Activated CD4-positive, alpha-beta T cell treated with anti-CD3 and anti-CD28 coated beads, Interleukin-2, amount 50 U/mL, for 16 hours (primary cell): ENCODE data around the gene ABITRAM.
A peak's percentile ranks its signal among the peaks of the same experiment; 100 is the strongest.
"Not testable (repeated sequence)": the region's sequence is repeated elsewhere in the genome, so short reads cannot be mapped to it uniquely, and the experiment has no call there.

Source experiments
- DNase-seq: peaks from one replicate; pipeline ENCODE4 v3.0.0-alpha.2; 2020

Gene ABITRAM, protein sequence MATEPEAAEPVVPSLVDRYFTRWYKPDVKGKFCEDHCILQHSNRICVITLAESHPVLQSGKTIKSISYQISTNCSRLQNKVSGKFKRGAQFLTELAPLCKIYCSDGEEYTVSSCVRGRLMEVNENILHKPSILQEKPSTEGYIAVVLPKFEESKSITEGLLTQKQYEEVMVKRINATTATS

DNA sequence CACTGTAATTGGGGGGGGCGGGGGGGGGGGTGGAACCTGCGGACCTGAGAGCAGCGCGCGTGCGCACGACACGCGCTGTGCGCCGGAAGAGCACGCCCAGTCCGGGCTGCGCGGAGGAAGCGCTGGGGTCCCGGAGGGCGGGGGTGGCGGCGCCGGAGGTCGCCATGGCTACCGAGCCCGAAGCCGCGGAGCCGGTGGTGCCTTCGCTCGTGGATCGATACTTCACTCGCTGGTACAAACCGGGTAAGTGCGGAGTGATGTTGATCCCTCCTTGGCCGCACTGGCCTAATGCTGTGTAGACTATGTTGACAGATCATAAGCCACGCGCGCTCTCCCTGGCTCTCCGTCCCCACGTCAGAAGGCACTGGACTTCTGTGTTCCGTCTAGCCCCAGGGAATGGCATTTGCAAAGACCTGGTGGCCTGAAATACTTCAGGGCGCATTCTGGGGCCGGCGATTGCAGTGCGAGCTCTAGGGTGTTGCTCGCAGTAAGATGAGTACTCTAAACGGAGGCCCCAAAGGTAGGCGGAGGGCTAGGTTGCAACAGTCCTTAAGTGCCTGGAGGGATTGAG, at the start of gene ABITRAM:
Gene ABITRAM, plus strand, starts transcription at position 78 of the 571 bp plus-strand sequence. Its CDS starts 87 bp downstream, at position 165.
- DNase-seq = peak; percentile 75

DNA sequence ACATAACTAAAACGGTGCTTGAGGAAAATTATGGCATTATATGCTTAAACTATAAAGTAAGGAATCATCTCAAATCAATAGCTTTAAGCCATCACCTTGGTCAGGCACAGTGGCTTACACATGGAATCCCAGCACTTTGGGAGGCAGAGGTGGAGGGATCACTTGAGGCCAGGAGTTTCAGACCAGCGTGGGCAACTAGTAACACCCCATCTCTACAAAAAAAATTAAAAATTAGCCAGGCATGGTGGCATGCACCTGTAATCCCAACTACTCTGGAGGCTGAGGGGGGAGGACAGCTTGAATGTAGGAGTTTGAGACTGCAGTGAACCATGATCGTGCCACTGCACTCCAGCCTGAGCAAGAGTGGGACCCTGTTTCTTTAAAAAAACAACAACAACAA, 49.5 kb upstream of the ABITRAM start:
- no peak for DNase-seq

DNA sequence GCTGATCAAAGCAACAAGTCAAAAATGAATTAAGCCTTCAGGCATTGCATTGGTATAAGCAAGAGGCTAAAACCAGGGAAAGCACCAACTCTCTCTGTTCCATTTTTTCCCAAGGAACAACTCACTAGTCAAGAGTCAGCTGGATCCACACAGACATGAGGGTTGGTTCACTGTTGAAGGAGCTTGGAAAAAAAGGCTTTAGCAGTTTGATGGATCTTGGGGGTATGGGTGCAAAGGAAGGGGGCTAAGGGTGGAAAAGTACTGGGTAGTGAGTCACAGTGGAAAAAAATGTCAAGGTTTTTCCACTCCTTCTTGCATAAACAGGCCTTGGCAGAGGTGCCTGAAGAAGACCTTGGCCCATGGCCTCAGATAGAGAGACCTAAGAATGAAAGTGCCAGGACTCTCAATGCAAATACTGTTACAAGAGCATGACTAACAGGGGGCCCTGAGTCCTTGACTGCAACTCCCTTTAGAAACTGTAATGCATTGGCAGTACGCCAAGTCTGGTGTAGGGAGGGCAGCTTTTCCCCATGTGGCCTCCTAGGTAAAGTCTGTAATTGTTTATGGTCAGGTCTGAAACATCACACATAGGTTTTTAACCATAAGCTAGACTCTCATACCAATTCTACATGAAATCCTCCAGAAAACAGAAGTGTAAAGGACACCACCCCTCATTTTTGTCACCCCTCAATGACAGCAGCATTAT, 48.4 kb upstream of the ABITRAM start:
- DNase-seq = peak; percentile 57

DNA sequence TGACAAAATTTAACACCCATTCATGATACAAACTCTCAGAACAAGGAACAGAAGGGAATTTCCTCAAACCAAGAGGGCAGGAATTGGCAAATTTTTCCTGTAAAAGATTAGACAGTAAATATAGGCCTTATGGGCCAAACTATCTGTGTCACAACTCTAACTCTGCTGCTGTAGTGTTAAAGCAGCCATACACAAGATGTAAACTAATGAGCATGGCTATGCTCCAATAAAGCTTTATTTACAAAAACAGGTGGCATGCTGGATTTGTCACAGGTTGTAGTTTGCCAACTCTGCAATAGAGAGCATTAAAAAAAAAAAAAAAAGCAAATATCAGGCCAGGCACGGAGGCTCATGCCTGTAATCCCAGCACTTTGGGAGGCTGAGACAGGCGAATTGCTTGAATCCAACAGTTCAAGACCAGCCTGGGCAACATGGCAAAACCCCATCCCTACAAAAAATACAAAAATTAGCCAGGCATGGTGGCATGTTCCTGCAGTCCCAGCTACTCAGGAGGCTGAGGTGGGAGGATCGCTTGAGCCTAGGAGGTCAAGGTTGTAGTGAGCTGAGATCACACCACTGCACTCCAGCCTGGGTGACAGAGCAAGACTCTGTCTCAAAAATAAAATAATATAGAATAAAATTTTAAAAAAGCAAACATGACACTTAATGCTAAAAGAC, 47.5 kb upstream of the ABITRAM start:
- not testable (repeated sequence) for DNase-seq

DNA sequence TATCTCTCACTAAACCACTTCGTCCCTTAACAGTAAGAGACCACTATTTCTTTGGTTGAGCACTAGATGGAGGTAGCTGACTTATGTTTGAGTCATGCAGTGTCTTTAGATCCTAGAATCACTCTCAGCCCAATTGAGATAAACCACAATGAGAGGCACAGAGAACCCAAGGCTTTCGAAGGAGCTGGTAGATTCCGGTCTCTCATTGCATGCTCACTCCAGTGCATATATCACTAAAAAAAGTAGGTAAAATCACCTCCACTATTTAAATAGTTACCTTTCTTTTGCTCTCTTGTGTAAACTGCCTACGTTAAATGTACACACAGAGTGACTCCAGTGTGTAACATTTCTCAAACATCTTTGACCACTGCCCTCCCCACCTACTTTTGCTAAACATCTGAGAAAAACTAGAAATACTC, 44.5 kb upstream of the ABITRAM start:
- no peak for DNase-seq

DNA sequence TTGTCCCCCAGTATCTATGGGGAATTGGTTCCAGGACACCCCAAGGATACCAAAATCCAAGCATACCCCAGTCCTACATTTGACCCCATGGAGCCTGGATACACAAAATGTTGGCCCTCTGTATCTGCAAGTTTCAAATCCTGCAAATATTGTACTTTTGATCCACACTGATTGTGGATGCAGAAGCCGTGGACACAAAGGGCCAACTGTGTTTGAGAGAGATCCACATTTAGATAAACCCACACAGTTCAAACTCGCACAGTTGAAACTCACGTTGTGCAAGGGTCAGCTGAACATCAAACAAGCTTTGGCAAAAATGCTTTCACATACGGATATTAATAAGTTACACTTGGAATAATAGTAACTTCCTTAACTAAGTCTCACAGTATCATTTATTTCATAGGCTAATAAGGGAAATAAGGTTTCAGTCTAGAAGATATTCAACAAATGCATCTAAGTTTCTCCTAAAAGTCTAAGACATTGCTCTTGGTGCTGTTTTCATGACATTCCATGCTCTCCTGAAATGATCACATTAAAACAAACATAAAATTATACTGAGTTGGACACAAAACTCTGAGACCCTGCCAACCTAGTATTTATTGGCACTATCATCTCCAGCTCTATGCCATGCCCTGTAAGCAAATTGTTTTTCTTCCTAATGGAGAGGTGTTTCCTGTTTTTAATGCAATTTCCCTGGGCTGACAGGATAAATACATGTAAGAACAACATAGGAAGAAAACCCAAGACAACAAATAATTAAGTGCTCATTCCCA, 39.8 kb upstream of the ABITRAM start:
- DNase-seq = no peak

DNA sequence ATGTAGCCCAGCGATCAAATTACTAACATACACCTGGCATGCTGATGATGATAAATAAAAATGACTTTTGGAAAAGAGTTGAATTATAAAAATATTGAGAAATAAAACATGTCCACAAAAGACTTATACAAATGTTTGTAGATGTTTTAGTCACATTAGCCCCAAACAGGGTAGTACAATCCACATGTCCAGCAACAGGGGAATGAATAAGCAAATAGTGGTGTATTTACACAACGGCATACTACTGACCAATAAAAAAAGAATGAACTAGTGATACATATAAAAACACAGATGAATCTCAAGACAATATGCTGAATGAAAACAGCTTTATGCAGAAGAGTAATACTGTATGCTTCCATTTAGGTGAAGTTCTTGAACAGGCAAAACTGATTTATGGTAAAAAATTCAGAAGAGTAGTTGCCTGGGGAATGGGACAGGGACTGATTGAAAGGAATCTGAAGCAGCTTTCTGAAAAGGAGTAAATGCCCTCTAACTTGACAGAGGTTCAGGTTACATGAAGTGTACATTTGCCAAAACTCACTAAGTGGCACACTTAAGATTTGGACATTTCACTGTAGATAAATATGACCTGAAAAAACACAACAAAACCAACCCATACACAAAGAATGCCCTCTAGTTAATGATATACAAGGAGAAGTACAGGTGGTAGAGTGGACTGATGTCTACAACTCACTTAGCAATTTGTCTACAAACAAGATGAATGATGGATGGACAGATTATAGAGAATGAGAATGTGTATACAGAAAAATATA, 36.7 kb upstream of the ABITRAM start:
- no peak for DNase-seq

DNA sequence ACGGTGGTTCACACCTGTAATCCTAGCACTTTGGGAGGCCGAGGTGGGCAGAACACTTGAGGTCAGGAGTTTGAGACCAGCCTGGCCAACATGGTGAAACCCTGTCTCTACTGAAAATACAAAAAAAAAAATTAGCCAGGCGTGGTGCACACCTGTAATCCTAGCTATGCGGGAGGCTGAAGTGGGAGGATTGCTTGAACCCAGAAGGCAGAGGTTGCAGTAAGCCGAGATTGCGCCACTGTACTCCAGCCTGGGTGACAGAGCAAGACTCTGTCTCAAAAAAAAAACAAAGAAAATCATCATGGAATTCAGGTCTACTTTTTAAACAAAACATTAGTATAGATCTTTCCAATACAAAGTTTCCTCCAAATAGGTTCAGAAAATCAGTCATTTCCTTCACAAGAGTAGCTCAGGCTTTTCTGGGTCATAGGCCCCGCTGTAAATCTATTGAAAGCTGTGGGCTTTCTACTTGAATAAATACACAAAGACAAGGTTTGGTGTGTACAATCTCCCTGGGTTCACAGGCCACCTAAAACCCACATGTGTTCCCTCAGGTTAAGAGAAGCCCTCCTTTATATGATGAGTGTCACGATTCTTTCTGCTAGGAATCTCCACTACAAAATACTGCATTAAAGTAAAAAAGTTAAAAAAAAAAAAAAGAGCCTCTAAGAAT, 35.0 kb upstream of the ABITRAM start:
- not testable (repeated sequence) for DNase-seq

DNA sequence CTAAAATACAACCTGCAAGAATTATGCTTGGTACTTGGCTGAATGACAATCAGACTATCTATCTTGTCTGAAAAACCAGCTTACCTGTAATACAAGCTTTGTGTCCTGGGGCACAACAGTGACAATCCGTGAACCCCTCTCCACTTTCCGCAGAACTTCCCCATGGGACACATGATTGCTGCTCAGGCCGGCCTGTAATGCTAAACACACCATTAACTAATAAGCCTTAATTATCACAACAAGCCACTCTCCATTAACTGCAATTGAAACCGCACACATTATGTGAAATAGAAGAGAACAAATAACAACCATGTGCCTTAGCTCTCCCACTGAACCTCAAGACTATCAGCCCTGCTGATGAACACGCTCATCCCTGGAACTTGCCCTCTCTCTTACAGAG, 34.0 kb upstream of the ABITRAM start:
- no peak for DNase-seq

DNA sequence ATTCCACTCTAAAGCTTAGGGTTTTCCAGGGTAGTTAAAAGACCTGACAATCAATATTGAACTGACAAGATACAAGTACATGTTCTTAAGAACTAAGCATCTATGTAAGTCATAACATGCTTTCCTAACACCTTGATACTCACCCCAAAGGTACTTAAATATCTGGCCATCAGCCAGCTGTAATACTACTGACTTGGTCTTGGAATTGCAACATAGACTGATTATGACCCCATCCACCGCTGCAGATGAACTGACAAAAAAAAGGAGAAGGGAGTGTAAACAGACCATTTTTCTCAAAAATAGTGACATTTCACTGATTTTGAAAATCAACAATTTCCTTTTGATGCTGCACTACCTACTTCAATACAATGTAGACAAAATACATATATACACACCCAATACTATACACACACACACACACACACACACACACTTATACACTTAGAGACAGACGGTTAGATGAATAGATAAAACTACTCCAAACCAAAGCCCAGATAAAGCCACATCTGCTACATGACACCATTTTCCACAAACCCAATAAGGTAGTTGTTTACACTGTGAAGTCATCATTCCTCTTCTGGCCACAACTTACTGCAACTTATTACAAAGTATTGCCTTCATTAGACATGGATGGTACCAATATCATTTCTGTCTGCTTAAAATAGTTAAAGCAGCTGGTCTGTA, 30.6 kb upstream of the ABITRAM start:
- no peak for DNase-seq

DNA sequence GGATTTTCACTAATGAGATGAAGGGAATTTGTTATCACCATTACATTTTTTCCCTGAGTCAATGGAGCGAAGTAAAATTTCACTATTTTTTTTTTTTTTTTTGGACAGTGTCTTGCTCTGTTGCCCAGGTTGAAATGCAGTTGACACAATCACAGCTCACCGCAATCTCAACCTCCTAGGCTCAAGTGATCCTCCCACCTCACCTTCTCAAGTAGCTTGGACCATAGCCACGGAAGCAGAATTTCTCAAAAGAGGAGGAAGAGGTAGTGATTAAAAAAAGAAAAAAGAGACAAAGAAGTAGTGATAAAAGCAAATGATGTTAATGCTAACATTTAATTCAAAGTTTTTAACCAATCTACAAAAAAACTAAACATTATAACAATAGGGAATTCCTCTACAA, 30.0 kb upstream of the ABITRAM start:
- no peak for DNase-seq

DNA sequence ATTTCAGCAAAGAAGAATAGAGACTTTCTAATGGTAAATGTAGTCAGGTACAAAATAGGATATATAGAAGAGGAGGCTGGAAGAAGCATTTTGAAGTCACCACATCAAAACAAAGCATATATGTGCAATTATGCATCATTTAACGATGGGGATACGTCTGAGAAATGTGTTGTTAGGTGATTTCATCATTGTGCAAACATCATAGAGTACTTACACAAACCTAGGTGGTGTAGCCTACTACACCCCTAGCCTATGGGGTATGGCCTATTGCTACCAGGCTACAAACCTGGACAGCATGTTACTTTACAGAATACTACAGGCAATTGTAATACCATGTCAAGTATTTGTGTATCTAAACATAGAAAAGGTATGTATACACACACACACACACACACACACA, 28.7 kb upstream of the ABITRAM start:
- no peak for DNase-seq

DNA sequence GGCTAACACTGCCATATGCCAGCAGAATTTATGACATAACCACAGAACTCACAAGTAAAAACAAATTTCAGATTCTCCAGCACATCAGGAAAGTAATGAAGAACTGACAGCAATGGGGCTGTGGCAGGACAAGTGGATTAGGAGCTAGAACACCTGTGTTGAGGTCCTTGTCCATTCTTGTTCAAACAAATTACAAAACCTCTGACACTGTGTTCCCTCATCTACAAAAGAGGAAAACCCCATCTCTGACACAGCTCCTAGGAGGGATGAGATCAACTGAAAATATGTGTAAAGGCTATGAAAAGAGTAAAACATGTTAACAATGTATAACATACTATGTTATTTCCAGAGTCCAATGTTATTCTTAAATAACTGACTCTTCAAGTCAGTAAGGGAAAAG, 23.8 kb upstream of the ABITRAM start:
- no peak for DNase-seq

DNA sequence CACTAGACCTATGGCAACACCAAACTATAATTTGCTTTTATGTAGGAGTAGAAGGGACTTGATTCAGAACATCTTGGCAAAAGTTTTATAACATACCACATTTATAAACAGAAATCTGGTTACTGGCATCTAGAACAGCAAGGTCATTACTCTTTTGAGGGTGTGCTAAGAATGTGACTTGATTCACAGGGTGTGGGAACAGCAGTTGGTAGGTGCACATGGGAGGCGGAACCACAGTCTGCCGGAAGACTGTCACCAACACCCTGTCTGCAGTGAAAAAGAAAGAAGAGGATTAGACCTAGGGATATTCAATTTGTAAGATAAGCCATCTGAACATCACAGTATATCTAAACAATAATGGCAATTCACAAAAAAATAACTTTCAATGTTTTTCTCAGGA, 23.3 kb upstream of the ABITRAM start:
- no peak for DNase-seq

DNA sequence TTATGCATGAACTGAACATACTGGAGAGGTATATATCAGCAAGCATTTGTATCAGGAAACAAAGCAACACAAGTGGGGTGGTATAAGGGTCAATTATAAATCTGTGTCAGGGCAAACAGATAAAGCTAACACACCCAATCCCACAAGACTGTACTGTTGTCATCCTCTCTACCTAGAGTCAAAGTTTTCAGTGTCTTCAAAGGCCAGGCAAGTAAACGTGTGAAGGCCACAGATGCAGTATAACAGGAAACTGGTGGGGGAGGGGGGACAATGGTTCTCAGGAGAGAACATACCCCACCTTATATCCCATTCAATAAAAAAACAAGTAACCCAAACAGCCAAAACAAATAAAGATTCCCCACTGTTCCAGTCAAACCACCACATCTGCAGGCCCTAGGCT, 22.4 kb upstream of the ABITRAM start:
- no peak for DNase-seq

DNA sequence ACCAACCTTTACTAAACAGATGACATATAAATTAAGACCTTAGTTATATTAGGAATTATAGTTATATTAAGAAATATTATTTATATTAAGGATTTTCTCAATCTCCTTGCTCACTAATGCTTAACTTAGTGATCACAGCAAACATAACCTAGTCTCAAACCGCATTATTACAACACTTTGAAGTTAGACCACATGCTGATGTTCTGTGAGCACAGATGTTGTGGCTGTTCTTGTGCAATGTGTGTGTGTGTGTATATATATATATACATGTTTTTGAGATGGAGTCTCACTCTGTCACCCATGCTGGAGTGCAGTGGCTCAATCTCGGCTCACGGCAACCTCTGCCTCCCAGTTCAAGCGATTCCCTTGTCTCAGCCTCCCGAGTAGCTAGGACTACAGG, 20.8 kb upstream of the ABITRAM start:
- DNase-seq = no peak

DNA sequence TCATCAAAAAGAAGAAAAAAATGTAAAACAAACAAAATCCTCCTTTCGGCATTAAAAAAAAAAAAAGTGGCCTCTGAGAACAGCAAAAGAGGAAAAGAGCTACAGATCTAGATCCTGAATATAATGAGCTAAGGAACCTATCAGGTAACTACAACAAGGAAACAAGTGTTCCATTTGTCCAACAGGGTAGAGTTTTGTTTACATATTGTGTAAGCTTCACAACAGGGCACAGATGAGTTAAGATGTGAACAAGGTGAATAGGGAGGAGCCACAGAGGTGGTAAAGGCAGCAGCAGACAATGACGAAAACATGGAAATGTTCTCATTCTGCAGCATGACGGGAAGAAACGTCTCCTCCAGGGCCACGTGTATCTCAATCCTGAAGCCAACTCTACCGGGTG, 14.7 kb upstream of the ABITRAM start:
- no peak for DNase-seq

DNA sequence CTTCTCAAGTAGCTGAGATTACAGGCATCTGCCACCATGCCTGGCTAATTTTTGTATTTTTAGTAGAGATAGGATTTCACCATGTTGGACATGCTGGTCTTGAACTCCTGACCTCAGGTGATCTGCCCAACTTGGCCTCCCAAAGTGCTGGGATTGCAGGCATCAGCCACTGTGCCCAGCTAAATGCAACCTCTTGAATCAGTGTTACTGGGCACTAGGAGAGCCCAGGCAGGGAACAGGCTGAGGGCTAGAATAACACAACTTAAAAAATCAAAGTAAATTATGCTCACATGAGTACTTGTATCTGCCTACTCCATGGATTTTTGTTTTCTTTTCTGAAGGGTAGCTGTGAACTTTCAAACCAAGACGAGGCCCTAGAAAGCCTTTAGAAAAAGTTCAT, 13.8 kb upstream of the ABITRAM start:
- DNase-seq = not testable (repeated sequence)

DNA sequence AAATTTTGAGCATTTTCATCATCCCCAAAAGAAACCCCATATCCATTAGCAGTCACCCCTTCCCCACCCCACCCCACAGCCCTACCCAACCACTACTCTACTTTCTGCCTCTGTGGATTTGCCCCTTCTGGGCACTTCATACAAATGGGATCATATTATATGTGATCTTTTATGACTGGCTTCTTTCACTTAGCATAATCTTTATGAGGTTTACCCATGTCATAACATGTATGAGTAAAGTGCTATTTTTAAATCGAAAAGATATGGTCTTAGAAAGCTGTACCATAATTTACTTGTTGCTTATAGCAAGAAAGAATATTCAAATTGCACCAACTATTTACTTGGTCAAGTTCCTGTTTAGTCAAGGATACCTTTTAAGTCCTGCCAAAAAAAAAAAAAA, 13.0 kb upstream of the ABITRAM start:
- no peak for DNase-seq

DNA sequence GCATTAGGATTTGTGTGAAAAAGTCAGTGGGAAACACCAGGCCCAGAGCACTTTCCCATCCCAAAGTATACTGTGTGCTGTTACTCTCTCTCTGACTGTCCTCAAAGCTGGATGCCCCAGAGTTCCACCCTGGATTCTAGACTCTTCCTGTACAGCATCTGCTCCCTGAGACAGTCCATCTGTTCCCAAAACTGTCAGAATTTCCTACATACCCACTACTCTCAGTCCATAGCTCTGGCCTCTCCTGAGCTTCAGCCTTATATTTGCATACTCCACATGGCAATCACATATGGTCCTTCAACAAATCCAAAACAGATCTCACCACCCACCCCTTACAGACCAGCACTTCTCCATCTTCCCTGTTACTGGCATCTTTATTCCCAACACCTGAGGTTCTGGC, 9.7 kb upstream of the ABITRAM start:
- no peak for DNase-seq

DNA sequence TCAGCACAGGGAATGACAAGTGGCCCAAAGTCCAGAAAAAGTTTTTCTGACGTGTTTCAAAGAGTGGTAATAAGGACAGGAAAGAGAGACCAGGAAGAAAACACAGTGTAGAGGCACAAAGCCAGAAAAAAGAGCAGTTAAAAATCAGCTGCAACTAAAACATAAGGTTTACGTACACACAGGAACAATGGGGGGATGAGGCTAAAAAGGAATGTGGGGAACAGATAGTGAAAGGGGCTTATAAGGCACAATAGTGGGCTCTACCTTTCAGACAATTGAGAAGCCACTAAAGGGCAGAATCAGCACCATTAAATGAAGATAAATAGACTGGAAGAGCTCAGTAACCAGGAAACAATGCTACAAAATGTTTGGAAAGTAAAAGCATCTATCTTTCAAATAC, 5.8 kb upstream of the ABITRAM start:
- no peak for DNase-seq
